Endodermal cell (in vitro differentiated cells): ENCODE data around the gene AKAP12. TPM values are rescaled to one million over a fixed set of nuclear protein-coding genes. Genes with fewer than 3 reads are reported as not detected.

Experiments
- DNase-seq: peaks from one replicate; pipeline ENCODE4 v3.0.0-alpha.2; 2017
- H3K27ac ChIP-seq: 2 replicates; pipeline ENCODE4 v1.5.1; 2013; ENCODE audit warnings: mild to moderate bottlenecking, low read depth, low read length, moderate library complexity
- H3K27me3 ChIP-seq: 2 replicates; pipeline ENCODE4 v1.6.1; 2013; ENCODE audit warnings: mild to moderate bottlenecking, low read length, moderate library complexity; ENCODE audit not compliant: insufficient read depth, control insufficient read depth, poor library complexity, severe bottlenecking
- H3K36me3 ChIP-seq: 2 replicates; pipeline ENCODE4 v1.7.0; 2013; ENCODE audit warnings: mild to moderate bottlenecking, low read length, moderate library complexity; ENCODE audit not compliant: control insufficient read depth, insufficient read depth
- H3K4me1 ChIP-seq: one replicate; pipeline ENCODE4 v1.7.0; 2013; ENCODE audit warnings: low read length; ENCODE audit not compliant: control insufficient read depth, insufficient read depth
- H3K4me3 ChIP-seq: 2 replicates; pipeline ENCODE4 v1.5.1; 2013; ENCODE audit warnings: mild to moderate bottlenecking, low read length, moderate library complexity
- H3K9ac ChIP-seq: 2 replicates; pipeline ENCODE4 v1.6.1; 2013; ENCODE audit warnings: mild to moderate bottlenecking, low read length, moderate library complexity; ENCODE audit not compliant: poor library complexity, severe bottlenecking; ENCODE audit errors: extremely low read depth
- H3K9me3 ChIP-seq: 2 replicates; pipeline ENCODE4 v1.6.1; 2013; ENCODE audit warnings: mild to moderate bottlenecking, low read length, moderate library complexity; ENCODE audit not compliant: control insufficient read depth
- H3K27ac Mint-ChIP-seq: 2 replicates; pipeline ENCODE4 v1.8.0; 2020; ENCODE audit warnings: mixed read lengths
- H3K27me3 Mint-ChIP-seq: 2 replicates; pipeline ENCODE4 v1.8.0; 2021; ENCODE audit warnings: mild to moderate bottlenecking, mixed read lengths; ENCODE audit not compliant: insufficient read depth
- H3K36me3 Mint-ChIP-seq: 2 replicates; pipeline ENCODE4 v1.8.0; 2020; ENCODE audit warnings: low read depth, mixed read lengths
- H3K4me1 Mint-ChIP-seq: 2 replicates; pipeline ENCODE4 v1.8.0; 2020; ENCODE audit warnings: mixed read lengths
- H3K4me3 Mint-ChIP-seq: 2 replicates; pipeline ENCODE4 v1.8.0; 2020; ENCODE audit warnings: mild to moderate bottlenecking, moderate library complexity, mixed read lengths
- H3K9me3 Mint-ChIP-seq: 2 replicates; pipeline ENCODE4 v1.8.0; 2020; ENCODE audit warnings: mild to moderate bottlenecking, mixed read lengths
- CTCF ChIP-seq: fragments of 200-600 bp; sonication (generic); conservative IDR thresholded peaks from 2 replicates; pipeline ENCODE4 v1.5.0; 2021; ENCODE audit warnings: antibody characterized with exemption, mild to moderate bottlenecking
- WGBS, 2 experiments: methylation state at CpG; one replicate each; pipeline versions ENCODE4 v1.1.5 to v1.1.7; 2013; ENCODE audit warnings: missing lambda C conversion rate in 2 of 2, mixed read lengths in 1 of 2; ENCODE audit not compliant: insufficient coverage in 1 of 2, insufficient read length in 1 of 2; 5-methylcytosine and 5-hydroxymethylcytosine counted together
- total RNA-seq, 2 donors: library from RNA; stranded (reverse); fragmentation: NEBNext Ultra II Directional in 1 of 2; extraction: Animal tissue kit (Norgen Biotek cat#: 25700) in 1 of 2; gene quantifications; 2 replicates in 1 of 2; 3 replicates in 1 of 2; pipeline ENCODE4 v1.2.1, GENCODE V29; 2021

AKAP12 gene
- total RNA-seq, 2 donors from 2014 or later, result 27.3 to 33.3 TPM

- H3K4me3 Mint-ChIP-seq, result no peak overlapping the region
- H3K4me1 Mint-ChIP-seq, result peaks cover 3% of the 10 kb centered on the region
- H3K4me3 ChIP-seq, result no peak overlapping the region
Observed at GRCh38 chr6:151269321-151269995, 29.7 kb downstream of the AKAP12 start.

GRCh38 chr6:151275121-151275520 is 35.4 kb downstream of the AKAP12 start:
- DNase-seq, result no peak
- Histone ChIP-seq H3K27me3 (no peaks in the 10 kb centered on the region), H3K4me3 (no peak overlapping the region), H3K36me3 (no peaks in the 10 kb centered on the region), H3K9ac (no peak overlapping the region), H3K9me3 (no peaks in the 10 kb centered on the region), H3K27ac (no peak overlapping the region), H3K4me1 (no peaks in the 10 kb centered on the region)
- Mint-ChIP-seq H3K9me3 (no peaks in the 10 kb centered on the region), H3K27ac (no peak overlapping the region), H3K27me3 (no peaks in the 10 kb centered on the region), H3K4me3 (no peak overlapping the region), H3K36me3 (no peaks in the 10 kb centered on the region), H3K4me1 (peaks cover 5% of the 10 kb centered on the region)
- TF ChIP-seq CTCF, result no peak
- WGBS, 2 experiments, result 84 to 86% methylated on average over 5 to 6 of the region's 6 CpGs

More at GRCh38 chr6:151269321-151269995, 29.7 kb downstream of the AKAP12 start:
- Histone ChIP-seq H3K9me3 (no peaks in the 10 kb centered on the region), H3K4me1 (no peaks in the 10 kb centered on the region), H3K36me3 (no peaks in the 10 kb centered on the region), H3K9ac (no peak overlapping the region), H3K27me3 (no peaks in the 10 kb centered on the region), H3K27ac (no peak overlapping the region)
- Mint-ChIP-seq H3K36me3 (no peaks in the 10 kb centered on the region), H3K9me3 (no peaks in the 10 kb centered on the region), H3K27ac (no peak overlapping the region), H3K27me3 (no peaks in the 10 kb centered on the region)
- DNase-seq, result no peak
- no peak for TF ChIP-seq CTCF
- 92 to 100% methylated on average over 2 to 4 of the region's 4 CpGs for whole genome bisulfite sequencing, 2 experiments

GRCh38 chr6:151275566-151275965 is 35.8 kb downstream of the AKAP12 start:
- no peaks in the 10 kb centered on the region for H3K27me3 ChIP-seq
- Mint-ChIP-seq H3K27me3 (no peaks in the 10 kb centered on the region), H3K4me1 (peaks cover 6% of the 10 kb centered on the region), H3K4me3 (no peak overlapping the region), H3K9me3 (no peaks in the 10 kb centered on the region), H3K27ac (no peak overlapping the region), H3K36me3 (no peaks in the 10 kb centered on the region)
- H3K9ac ChIP-seq, result no peak overlapping the region
- no peaks in the 10 kb centered on the region for H3K36me3 ChIP-seq
- H3K9me3 ChIP-seq, result no peaks in the 10 kb centered on the region
- no peak overlapping the region for H3K27ac ChIP-seq
- WGBS, 2 experiments, result 80 to 81% methylated on average over 1 to 4 of the region's 4 CpGs
- H3K4me3 ChIP-seq, result no peak overlapping the region
- no peaks in the 10 kb centered on the region for H3K4me1 ChIP-seq
- TF ChIP-seq CTCF, result no peak
- no peak for DNase-seq
